ENCODE measurements around the gene CLEC5A.
A peak's percentile ranks its signal among the peaks of the same experiment; 100 is the strongest.

Gene CLEC5A

GRCh38 chr7:141930211-141930610 is 16.6 kb downstream of the CLEC5A start:
- DNase-seq (ENCODE audit: low read depth in 2 of 2) = no peak
- TF ChIP-seq CTCF (IDR thresholded peaks at IDR 0.05; ENCODE audit: low read depth, low read length) = no peak
- no peak overlapping the region for H3K4me3 ChIP-seq (replicated peaks in 1 of 2; ENCODE audit: low read depth in 2 of 2, low read length in 2 of 2)

- no peak for DNase-seq (ENCODE audit: low read depth in 2 of 2)
- H3K4me3 ChIP-seq (replicated peaks in 1 of 2; ENCODE audit: low read depth in 2 of 2, low read length in 2 of 2) = no peak overlapping the region
- no peak for TF ChIP-seq CTCF (IDR thresholded peaks at IDR 0.05; ENCODE audit: low read depth, low read length)
Measured at GRCh38 chr7:141928845-141929195, 18.0 kb downstream of the CLEC5A start.

GRCh38 chr7:141928146-141928844 is 18.5 kb downstream of the CLEC5A start:
- no peak for TF ChIP-seq CTCF (IDR thresholded peaks at IDR 0.05; ENCODE audit: low read depth, low read length)
- no peak for DNase-seq (ENCODE audit: low read depth in 2 of 2)
- H3K4me3 ChIP-seq (replicated peaks in 1 of 2; ENCODE audit: low read depth in 2 of 2, low read length in 2 of 2) = no peak overlapping the region

GRCh38 chr7:141920281-141920680 is 26.5 kb downstream of the CLEC5A start:
- H3K4me3 ChIP-seq (replicated peaks in 1 of 2; ENCODE audit: low read depth in 2 of 2, low read length in 2 of 2) = no peak overlapping the region
- DNase-seq (ENCODE audit: low read depth in 2 of 2) = peak in 1 of 2 donors; percentile 43

GRCh38 chr7:141916099-141916498 is 30.7 kb downstream of the CLEC5A start, which contains the start of gene OR9A4:
TSS of gene OR9A4 (plus strand) at chr7:141916399. CDS start at chr7:141918876, 2,477 bp downstream.
- TF ChIP-seq CTCF (IDR thresholded peaks at IDR 0.05; ENCODE audit: low read depth, low read length) = no peak
- DNase-seq (ENCODE audit: low read depth in 2 of 2) = no peak
- no peak within 1 kb of the TSS for H3K4me3 ChIP-seq (replicated peaks in 1 of 2; ENCODE audit: low read depth in 2 of 2, low read length in 2 of 2)

More at GRCh38 chr7:141920281-141920680, 26.5 kb downstream of the CLEC5A start:
- no peak for TF ChIP-seq CTCF (IDR thresholded peaks at IDR 0.05; ENCODE audit: low read depth, low read length)

- no peak overlapping the region for H3K4me3 ChIP-seq (replicated peaks in 1 of 2; ENCODE audit: low read depth in 2 of 2, low read length in 2 of 2)
- no peak for TF ChIP-seq CTCF (IDR thresholded peaks at IDR 0.05; ENCODE audit: low read depth, low read length)
- DNase-seq (ENCODE audit: low read depth in 2 of 2) = peak in 1 of 2 donors; percentile 12
Measured at GRCh38 chr7:141915565-141915964, 31.2 kb downstream of the CLEC5A start.

GRCh38 chr7:141911391-141911790 is 35.4 kb downstream of the CLEC5A start:
- H3K4me3 ChIP-seq (replicated peaks in 1 of 2; ENCODE audit: low read depth in 2 of 2, low read length in 2 of 2) = no peak overlapping the region
- no peak for TF ChIP-seq CTCF (IDR thresholded peaks at IDR 0.05; ENCODE audit: low read depth, low read length)
- DNase-seq (ENCODE audit: low read depth in 2 of 2) = no peak
